Measurements from ENCODE around the gene ZFR. TPM values are rescaled to one million over a fixed set of nuclear protein-coding genes. Genes with fewer than 3 reads are reported as not detected.

ZFR gene
- total RNA-seq, 1 experiment from 2014 or later, result 72.7 TPM

- no TSS peak for BruUV-seq (replicated peaks)
- Histone ChIP-seq H3K9me3 (ENCODE audit: control insufficient read depth, insufficient read depth, low read depth, low read length) (no peaks in the 10 kb centered on the region), H3K36me3 (ENCODE audit: control insufficient read depth, insufficient read depth, low read length) (no peaks in the 10 kb centered on the region), H3K4me1 (ENCODE audit: control insufficient read depth, insufficient read depth, low read length) (no peaks in the 10 kb centered on the region), H3K4me3 (ENCODE audit: low read depth in 2 of 2, low read length in 2 of 2) (no peak overlapping the region), H3K27ac (ENCODE audit: low read length) (no peak overlapping the region), H3K27me3 (ENCODE audit: control insufficient read depth, insufficient read depth, low read length) (peaks cover 6% of the 10 kb centered on the region; the same call in 1 of the 2 replicates)
- POLR2A ChIA-PET, result no interaction called here
- intact Hi-C loops (cut with micrococcal nuclease; ENCODE audit: unreplicated experiment) (no loop called here), in situ Hi-C loops (cut with HindIII; ENCODE audit: low pct_unique_long_range_greater_than_20kb, low sequenced_read_pairs) (no loop called here)
- DNase-seq (ENCODE audit: low read depth, low spot score) (no peak), ATAC-seq (no peak)
- TF ChIP-seq, protein P1, sequence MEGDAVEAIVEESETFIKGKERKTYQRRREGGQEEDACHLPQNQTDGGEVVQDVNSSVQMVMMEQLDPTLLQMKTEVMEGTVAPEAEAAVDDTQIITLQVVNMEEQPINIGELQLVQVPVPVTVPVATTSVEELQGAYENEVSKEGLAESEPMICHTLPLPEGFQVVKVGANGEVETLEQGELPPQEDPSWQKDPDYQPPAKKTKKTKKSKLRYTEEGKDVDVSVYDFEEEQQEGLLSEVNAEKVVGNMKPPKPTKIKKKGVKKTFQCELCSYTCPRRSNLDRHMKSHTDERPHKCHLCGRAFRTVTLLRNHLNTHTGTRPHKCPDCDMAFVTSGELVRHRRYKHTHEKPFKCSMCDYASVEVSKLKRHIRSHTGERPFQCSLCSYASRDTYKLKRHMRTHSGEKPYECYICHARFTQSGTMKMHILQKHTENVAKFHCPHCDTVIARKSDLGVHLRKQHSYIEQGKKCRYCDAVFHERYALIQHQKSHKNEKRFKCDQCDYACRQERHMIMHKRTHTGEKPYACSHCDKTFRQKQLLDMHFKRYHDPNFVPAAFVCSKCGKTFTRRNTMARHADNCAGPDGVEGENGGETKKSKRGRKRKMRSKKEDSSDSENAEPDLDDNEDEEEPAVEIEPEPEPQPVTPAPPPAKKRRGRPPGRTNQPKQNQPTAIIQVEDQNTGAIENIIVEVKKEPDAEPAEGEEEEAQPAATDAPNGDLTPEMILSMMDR (IDR thresholded peaks at IDR 0.05), result no peak
- no peak for TF ChIP-seq POLR2AphosphoS5 (IDR thresholded peaks at IDR 0.05; ENCODE audit: low read depth, low read length)
- TF ChIP-seq, protein P2, sequence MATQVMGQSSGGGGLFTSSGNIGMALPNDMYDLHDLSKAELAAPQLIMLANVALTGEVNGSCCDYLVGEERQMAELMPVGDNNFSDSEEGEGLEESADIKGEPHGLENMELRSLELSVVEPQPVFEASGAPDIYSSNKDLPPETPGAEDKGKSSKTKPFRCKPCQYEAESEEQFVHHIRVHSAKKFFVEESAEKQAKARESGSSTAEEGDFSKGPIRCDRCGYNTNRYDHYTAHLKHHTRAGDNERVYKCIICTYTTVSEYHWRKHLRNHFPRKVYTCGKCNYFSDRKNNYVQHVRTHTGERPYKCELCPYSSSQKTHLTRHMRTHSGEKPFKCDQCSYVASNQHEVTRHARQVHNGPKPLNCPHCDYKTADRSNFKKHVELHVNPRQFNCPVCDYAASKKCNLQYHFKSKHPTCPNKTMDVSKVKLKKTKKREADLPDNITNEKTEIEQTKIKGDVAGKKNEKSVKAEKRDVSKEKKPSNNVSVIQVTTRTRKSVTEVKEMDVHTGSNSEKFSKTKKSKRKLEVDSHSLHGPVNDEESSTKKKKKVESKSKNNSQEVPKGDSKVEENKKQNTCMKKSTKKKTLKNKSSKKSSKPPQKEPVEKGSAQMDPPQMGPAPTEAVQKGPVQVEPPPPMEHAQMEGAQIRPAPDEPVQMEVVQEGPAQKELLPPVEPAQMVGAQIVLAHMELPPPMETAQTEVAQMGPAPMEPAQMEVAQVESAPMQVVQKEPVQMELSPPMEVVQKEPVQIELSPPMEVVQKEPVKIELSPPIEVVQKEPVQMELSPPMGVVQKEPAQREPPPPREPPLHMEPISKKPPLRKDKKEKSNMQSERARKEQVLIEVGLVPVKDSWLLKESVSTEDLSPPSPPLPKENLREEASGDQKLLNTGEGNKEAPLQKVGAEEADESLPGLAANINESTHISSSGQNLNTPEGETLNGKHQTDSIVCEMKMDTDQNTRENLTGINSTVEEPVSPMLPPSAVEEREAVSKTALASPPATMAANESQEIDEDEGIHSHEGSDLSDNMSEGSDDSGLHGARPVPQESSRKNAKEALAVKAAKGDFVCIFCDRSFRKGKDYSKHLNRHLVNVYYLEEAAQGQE (IDR thresholded peaks at IDR 0.05; ENCODE audit: insufficient read depth in 1 of 2, low read depth in 2 of 2, low read length in 1 of 2), result no peak
- TF ChIP-seq SIN3A (IDR thresholded peaks at IDR 0.05; ENCODE audit: borderline replicate concordance, insufficient read depth, low read depth, low read length), result no peak
- TF ChIP-seq TCF7L2 (IDR thresholded peaks at IDR 0.05; ENCODE audit: low read depth, low read length), result no peak
- CTCF ChIA-PET, result no interaction called here
These were observed 16.2 kb upstream of the ZFR start for GRCh38 chr5:32460702-32461101.

GRCh38 chr5:32458880-32459495 lies 14.4 kb upstream of the ZFR start:
- no peak for DNase-seq (ENCODE audit: low read depth, low spot score)
- intact Hi-C loops (cut with micrococcal nuclease; ENCODE audit: unreplicated experiment), result no loop called here
- ATAC-seq, result no peak
- Histone ChIP-seq H3K27me3 (ENCODE audit: control insufficient read depth, insufficient read depth, low read length) (peaks cover 6% of the 10 kb centered on the region; the same call in 1 of the 2 replicates), H3K27ac (ENCODE audit: low read length) (no peak overlapping the region), H3K4me3 (ENCODE audit: low read depth in 2 of 2, low read length in 2 of 2) (no peak overlapping the region), H3K4me1 (ENCODE audit: control insufficient read depth, insufficient read depth, low read length) (no peaks in the 10 kb centered on the region), H3K36me3 (ENCODE audit: control insufficient read depth, insufficient read depth, low read length) (no peaks in the 10 kb centered on the region), H3K9me3 (ENCODE audit: control insufficient read depth, insufficient read depth, low read depth, low read length) (no peaks in the 10 kb centered on the region)
- TF ChIP-seq, protein P1 (IDR thresholded peaks at IDR 0.05), result no peak
- no peak for TF ChIP-seq TCF7L2 (IDR thresholded peaks at IDR 0.05; ENCODE audit: low read depth, low read length)
- TF ChIP-seq POLR2AphosphoS5 (IDR thresholded peaks at IDR 0.05; ENCODE audit: low read depth, low read length), result no peak
- POLR2A ChIA-PET, result no interaction called here
- in situ Hi-C loops (cut with HindIII; ENCODE audit: low pct_unique_long_range_greater_than_20kb, low sequenced_read_pairs), result no loop called here
- BruUV-seq (replicated peaks), result no TSS peak
- CTCF ChIA-PET, result no interaction called here

All from Panc1 (cell line).